ENCODE results near the gene FRMD6. TPM values are rescaled to one million over a fixed set of nuclear protein-coding genes. Genes with fewer than 3 reads are reported as not detected.
"Not testable (repeated sequence)": the region's sequence is repeated elsewhere in the genome, so short reads cannot be mapped to it uniquely, and the experiment has no call there.

Gene FRMD6
- total RNA-seq, 1 experiment from 2014 or later, result 9.6 TPM

- H2BK120ac ChIP-seq (ENCODE audit: low read depth, low read length, poor library complexity, severe bottlenecking), result no peak overlapping the region
- H3T11ph ChIP-seq (ENCODE audit: low read length), result no peak overlapping the region
- H3K4me2 ChIP-seq (ENCODE audit: insufficient read depth, insufficient read length, low read length), result no peak overlapping the region
- H3K23ac ChIP-seq (ENCODE audit: insufficient read length, low read depth, low read length), result no peak overlapping the region
- no peak overlapping the region for H4K91ac ChIP-seq (ENCODE audit: insufficient read length, low read depth, low read length)
- H3K4ac ChIP-seq (ENCODE audit: low read depth, low read length), result no peak overlapping the region
- H3K27ac Mint-ChIP-seq, result no peak overlapping the region
- H2BK12ac ChIP-seq (ENCODE audit: insufficient read length, low read depth, low read length), result no peak overlapping the region
- no peaks in the 10 kb centered on the region for H3K27me3 ChIP-seq (ENCODE audit: insufficient read depth, low read length)
- H3K4me3 Mint-ChIP-seq, result no peak overlapping the region
- TF ChIP-seq CTCF (conservative IDR thresholded peaks at IDR 0.05), result no peak
- H3K14ac ChIP-seq (ENCODE audit: insufficient read depth, low read length), result no peak overlapping the region
- no peak overlapping the region for H2BK20ac ChIP-seq (ENCODE audit: low read depth, low read length, poor library complexity, severe bottlenecking)
- H3K18ac ChIP-seq (ENCODE audit: insufficient read length, low read depth, low read length), result no peak overlapping the region
- H2AK5ac ChIP-seq (ENCODE audit: insufficient read length, low read length), result no peak overlapping the region
- no peaks in the 10 kb centered on the region for H3K23me2 ChIP-seq (ENCODE audit: insufficient read length, low read depth, low read length, poor library complexity, severe bottlenecking)
- no peaks in the 10 kb centered on the region for H3K4me1 ChIP-seq (ENCODE audit: insufficient read depth, low read length)
- no peaks in the 10 kb centered on the region for H3K27me3 Mint-ChIP-seq (ENCODE audit: low read depth)
- no peak overlapping the region for H2AFZ ChIP-seq (ENCODE audit: low read length)
- no peaks in the 10 kb centered on the region for H3K9me3 Mint-ChIP-seq
- H3K36me3 Mint-ChIP-seq (ENCODE audit: insufficient read depth in 1 of 3, low read depth in 3 of 3), result no peaks in the 10 kb centered on the region
- H3K27ac ChIP-seq (ENCODE audit: insufficient read length, low read depth, low read length), result no peak overlapping the region
- H3K4me1 Mint-ChIP-seq, result no peaks in the 10 kb centered on the region
- DNase-seq, result no peak
- H4K8ac ChIP-seq (replicated peaks; ENCODE audit: insufficient read length, low read depth, low read length), result no peak overlapping the region
- WGBS (ENCODE audit: extremely low coverage, insufficient read length, low lambda C conversion rate), result no CpG with 5 or more reads among the region's 2 CpGs
- no peak overlapping the region for H4K5ac ChIP-seq (ENCODE audit: insufficient read length, low read depth, low read length)
- no peak overlapping the region for H2BK5ac ChIP-seq (ENCODE audit: insufficient read length, low read length)
- H4K20me1 ChIP-seq (ENCODE audit: control insufficient read depth, insufficient read depth, insufficient read length), result no peaks in the 10 kb centered on the region
- no peaks in the 10 kb centered on the region for H3K79me1 ChIP-seq (ENCODE audit: insufficient read depth, low read depth, low read length, poor library complexity, severe bottlenecking)
- no peak overlapping the region for H3K9ac ChIP-seq (ENCODE audit: extremely low read depth, insufficient read length, low read length)
- H3K79me2 ChIP-seq (ENCODE audit: insufficient read depth, low read length), result no peaks in the 10 kb centered on the region
- no peaks in the 10 kb centered on the region for H3K9me3 ChIP-seq (ENCODE audit: control insufficient read depth, low read depth, low read length)
- H3K56ac ChIP-seq (ENCODE audit: insufficient read length, low read depth, low read length), result no peak overlapping the region
- H2BK15ac ChIP-seq (ENCODE audit: low read depth, low read length), result no peak overlapping the region
Measured at GRCh38 chr14:51630987-51631386, 20.7 kb upstream of the FRMD6 start.

- H3K4me2 ChIP-seq (ENCODE audit: insufficient read depth, insufficient read length, low read length); H2BK15ac ChIP-seq (ENCODE audit: low read depth, low read length); H3K4ac ChIP-seq (ENCODE audit: low read depth, low read length); H4K20me1 ChIP-seq (ENCODE audit: control insufficient read depth, insufficient read depth, insufficient read length); H2AFZ ChIP-seq (ENCODE audit: low read length); DNase-seq; H2BK20ac ChIP-seq (ENCODE audit: low read depth, low read length, poor library complexity, severe bottlenecking); H3K27ac Mint-ChIP-seq; H3K18ac ChIP-seq (ENCODE audit: insufficient read length, low read depth, low read length); H3K4me1 Mint-ChIP-seq; H3K23me2 ChIP-seq (ENCODE audit: insufficient read length, low read depth, low read length, poor library complexity, severe bottlenecking); H4K8ac ChIP-seq (replicated peaks; ENCODE audit: insufficient read length, low read depth, low read length); H3K27ac ChIP-seq (ENCODE audit: insufficient read length, low read depth, low read length); H3K9me3 ChIP-seq (ENCODE audit: control insufficient read depth, low read depth, low read length); H2BK5ac ChIP-seq (ENCODE audit: insufficient read length, low read length); H3K36me3 Mint-ChIP-seq (ENCODE audit: insufficient read depth in 1 of 3, low read depth in 3 of 3); H2BK120ac ChIP-seq (ENCODE audit: low read depth, low read length, poor library complexity, severe bottlenecking); H4K5ac ChIP-seq (ENCODE audit: insufficient read length, low read depth, low read length); H3K4me3 Mint-ChIP-seq; H3K9me3 Mint-ChIP-seq; H3K79me2 ChIP-seq (ENCODE audit: insufficient read depth, low read length); H3K23ac ChIP-seq (ENCODE audit: insufficient read length, low read depth, low read length); H2BK12ac ChIP-seq (ENCODE audit: insufficient read length, low read depth, low read length); H3K4me1 ChIP-seq (ENCODE audit: insufficient read depth, low read length); H3T11ph ChIP-seq (ENCODE audit: low read length); H3K79me1 ChIP-seq (ENCODE audit: insufficient read depth, low read depth, low read length, poor library complexity, severe bottlenecking); H3K27me3 ChIP-seq (ENCODE audit: insufficient read depth, low read length); H3K14ac ChIP-seq (ENCODE audit: insufficient read depth, low read length); H3K9ac ChIP-seq (ENCODE audit: extremely low read depth, insufficient read length, low read length); H3K56ac ChIP-seq (ENCODE audit: insufficient read length, low read depth, low read length); H3K27me3 Mint-ChIP-seq (ENCODE audit: low read depth); H2AK5ac ChIP-seq (ENCODE audit: insufficient read length, low read length); H4K91ac ChIP-seq (ENCODE audit: insufficient read length, low read depth, low read length): not testable (repeated sequence)
- WGBS (ENCODE audit: extremely low coverage, insufficient read length, low lambda C conversion rate), result no CpG with 5 or more reads among the region's 2 CpGs
Measured at GRCh38 chr14:51633298-51633697, 18.4 kb upstream of the FRMD6 start.

Data from H9 (cell line).